ENCODE data around the gene ERGIC1. TPM values are rescaled to one million over a fixed set of nuclear protein-coding genes. Genes with fewer than 3 reads are reported as not detected.
A peak's percentile ranks its signal among the peaks of the same experiment; 100 is the strongest.

The ERGIC1 gene
- total and polyA plus RNA-seq, 2 of the 8 experiments (the other 6 are each of a cell fraction or from before 2014, with no cell fraction given): 95.3 to 106 TPM

DNA sequence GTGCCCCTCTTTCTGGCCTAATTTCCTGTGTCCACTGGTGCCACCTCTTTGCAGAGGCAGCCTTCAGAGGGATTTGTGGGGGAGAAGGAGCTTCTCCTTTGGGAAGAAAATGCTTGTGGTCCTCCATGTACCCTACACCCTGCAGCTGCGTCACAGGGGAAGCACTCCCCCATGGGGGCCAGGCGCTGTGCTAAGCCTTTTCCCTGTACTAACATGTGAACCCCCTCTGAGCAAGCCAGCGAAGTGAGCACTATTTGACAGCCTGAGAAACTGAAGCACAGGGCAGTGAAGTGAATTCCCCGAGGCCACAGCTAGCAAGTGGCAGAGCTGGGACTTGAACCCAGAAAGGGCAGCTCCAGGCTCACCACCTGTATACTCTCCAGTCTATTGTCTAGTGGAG is 32.3 kb downstream of the ERGIC1 start:
- H3K4me2 ChIP-seq (ENCODE audit: insufficient read depth in 1 of 2, low read depth in 2 of 2, low read length in 2 of 2): peak overlapping the region; percentile 5 to 34; a peak in 1 of 4 replicates
- no peaks in the 10 kb centered on the region for H3K23me2 ChIP-seq (ENCODE audit: low read depth, low read length)

More for the DNA sequence above, 32.3 kb downstream of the ERGIC1 start:
- H3K14ac ChIP-seq (ENCODE audit: insufficient read length): no peak overlapping the region
- ChIA-PET CTCF (ENCODE audit: partially characterized antibody) (interaction anchor here (1.2 to 1.6 kb wide), 2 partner anchors 22 to 150 kb away, joined by 3 to 7 read pairs; no protein-coding TSS in a partner anchor), POLR2A (ENCODE audit: partially characterized antibody) (interaction anchor here (1.4 kb wide), 1 partner anchor 95 kb away, joined by 6 read pairs; the partner anchor contains the start of gene DUSP1)
- peaks cover 14 to 41% (median 30%) of the 10 kb centered on the region in 4 experiments for H3K4me1 ChIP-seq (replicated peaks in 1 of 4; ENCODE audit: control insufficient read depth in 3 of 4, insufficient read depth in 4 of 4, low read length in 3 of 4)
- no peak overlapping the region for H4K91ac ChIP-seq (replicated peaks; ENCODE audit: insufficient read length, low read length)
- H2AK5ac ChIP-seq (ENCODE audit: low read depth, low read length): no peak overlapping the region
- DNase-seq (ENCODE audit: low read depth in 1 of 2, low spot score in 2 of 2) (no peak), FAIRE-seq (no peak)
- H3K9ac ChIP-seq (replicated peaks in 1 of 4; ENCODE audit: extremely low read depth in 1 of 4, low read depth in 3 of 4, low read length in 3 of 4): no peak overlapping the region
- H3K36me3 ChIP-seq (ENCODE audit: control insufficient read depth in 2 of 4, insufficient read depth in 4 of 4, low read length in 3 of 4): no peaks in the 10 kb centered on the region
- H2BK5ac ChIP-seq (ENCODE audit: low read depth, low read length): no peak overlapping the region
- H3K27me3 ChIP-seq (replicated peaks in 1 of 4; ENCODE audit: control insufficient read depth in 3 of 4, extremely low read depth in 1 of 4, insufficient read depth in 3 of 4, low read length in 3 of 4): no peaks in the 10 kb centered on the region; a peak in 1 of 7 replicates
- H4K8ac ChIP-seq (ENCODE audit: extremely low read depth, insufficient read depth, low read length): no peak overlapping the region
- no peak overlapping the region for H2BK120ac ChIP-seq (replicated peaks; ENCODE audit: low read depth, low read length)
- H2BK15ac ChIP-seq (ENCODE audit: low read length): no peak overlapping the region
- H3K27ac ChIP-seq (ENCODE audit: low read depth, low read length): peak overlapping the region; percentile 5; the same call in 1 of the 2 replicates
- 85% methylated on average over 4 of the region's 4 CpGs; no CpG with 5 or more reads in 1 of the 2 experiments for WGBS, 2 experiments (ENCODE audit: extremely low coverage in 1 of 2, insufficient coverage in 1 of 2, insufficient read length in 1 of 2, insufficient replicate concordance in 2 of 2, low coverage in 1 of 2, low lambda C conversion rate in 2 of 2, missing lambda C conversion rate in 1 of 2)
- peaks cover 15 to 29% of the 10 kb centered on the region in 2 experiments for H4K20me1 ChIP-seq (replicated peaks in 1 of 2; ENCODE audit: control insufficient read depth in 1 of 2, insufficient read depth in 2 of 2, low read length in 2 of 2)
- no peak overlapping the region for H3K23ac ChIP-seq (ENCODE audit: insufficient read length)
- H3K18ac ChIP-seq (ENCODE audit: extremely low read depth, low read length): no peak overlapping the region
- no peak overlapping the region for H2BK12ac ChIP-seq (ENCODE audit: low read depth, low read length)
- peaks cover 0 to 54% of the 10 kb centered on the region in 2 experiments; a peak in 2 of 4 replicates for H3K79me2 ChIP-seq (ENCODE audit: control insufficient read depth in 1 of 2, insufficient read depth in 2 of 2, low read length in 2 of 2)
- H3K9me3 ChIP-seq (ENCODE audit: insufficient read depth in 2 of 2, low read depth in 1 of 2, low read length in 1 of 2): no peaks in the 10 kb centered on the region
- no peak overlapping the region for H2BK20ac ChIP-seq (ENCODE audit: low read length)
- no peak overlapping the region for H3K4me3 ChIP-seq (ENCODE audit: extremely low read depth in 1 of 4, insufficient read depth in 2 of 4, low read depth in 3 of 4, low read length in 4 of 4)
- no peak overlapping the region for H3K4ac ChIP-seq (replicated peaks; ENCODE audit: insufficient read length, low read depth, low read length)
- peaks cover 14% of the 10 kb centered on the region for H3K79me1 ChIP-seq (ENCODE audit: low read depth, low read length)
- no peak overlapping the region for H2AFZ ChIP-seq (ENCODE audit: low read length)
- H4K5ac ChIP-seq (ENCODE audit: insufficient read length, low read depth, low read length): no peak overlapping the region
- TF ChIP-seq CREB1 (IDR thresholded peaks at IDR 0.05) (no peak), TEAD4 (IDR thresholded peaks at IDR 0.05; ENCODE audit: low read depth, low read length) (no peak), PHF8 (conservative IDR thresholded peaks at IDR 0.05; ENCODE audit: low read depth, low read length) (no peak), JUN (IDR thresholded peaks at IDR 0.05; ENCODE audit: low read depth, low read length) (no peak), SP2 (IDR thresholded peaks at IDR 0.05; ENCODE audit: low read length) (no peak), ATF3 (IDR thresholded peaks at IDR 0.05; ENCODE audit: insufficient read depth, low read depth, low read length) (no peak), USF2 (IDR thresholded peaks at IDR 0.05; ENCODE audit: low read length) (no peak), POU5F1 (IDR thresholded peaks at IDR 0.05; ENCODE audit: low read depth, low read length) (no peak), SP1 (IDR thresholded peaks at IDR 0.05; ENCODE audit: low read depth, low read length) (no peak), EGR1 (IDR thresholded peaks at IDR 0.05; ENCODE audit: borderline replicate concordance, low read depth, low read length) (no peak), EZH2 (IDR thresholded peaks at IDR 0.05; ENCODE audit: low read depth, low read length, severe bottlenecking) (no peak)
- H3K56ac ChIP-seq (replicated peaks; ENCODE audit: insufficient read length, low read depth, low read length): no peak overlapping the region
